GM18867 (cell line): ENCODE results near the gene KRT72.
"Not testable (repeated sequence)": the region's sequence is repeated elsewhere in the genome, so short reads cannot be mapped to it uniquely, and the experiment has no call there.

ENCODE experiments used
- ATAC-seq: cut with Tn5 transposase; IDR thresholded peaks from one replicate; pipeline ENCODE4 v1.9.1; 2021; ENCODE audit warnings: mild to moderate bottlenecking, moderate library complexity; ENCODE audit not compliant: unreplicated experiment

The KRT72 gene

DNA sequence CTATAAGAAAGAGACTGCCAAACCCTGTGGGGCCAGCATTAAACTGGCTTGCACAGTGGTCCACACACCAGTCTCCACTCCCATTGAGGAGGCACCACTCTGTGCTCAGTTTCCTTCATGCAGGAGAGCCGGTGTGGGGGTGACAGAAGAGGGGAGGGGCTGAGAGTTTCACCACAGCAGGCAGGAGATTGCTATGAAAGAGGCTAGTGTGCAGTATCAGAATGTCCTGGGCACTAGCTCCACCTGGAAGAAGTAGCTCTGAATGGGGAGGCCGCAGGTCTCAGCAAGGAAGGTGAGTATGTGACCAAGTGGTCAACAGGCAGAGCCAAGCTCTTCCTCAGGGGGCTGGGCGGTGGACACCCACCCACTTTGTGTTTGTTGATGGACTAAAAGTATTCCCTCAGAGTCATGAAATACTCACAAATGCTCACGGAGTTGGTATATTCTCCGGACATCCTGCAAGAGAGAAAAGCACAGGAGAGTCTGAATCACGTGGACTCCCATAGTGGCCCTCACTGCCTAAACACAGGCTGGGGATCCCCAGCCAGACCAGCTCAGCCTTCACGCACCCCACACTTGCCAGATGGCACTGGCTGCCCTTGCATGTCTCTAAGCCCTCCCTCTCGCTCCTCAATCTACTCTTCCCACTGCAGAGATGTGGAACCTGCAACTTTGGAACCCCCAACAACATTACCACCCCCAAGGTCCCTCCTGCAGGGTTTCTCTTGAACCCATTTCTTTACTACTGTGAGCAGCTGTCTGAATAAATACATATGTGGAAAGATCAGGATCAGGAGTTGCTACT lies 7.8 kb upstream of the KRT72 start:
- ATAC-seq, result no peak

GRCh38 chr12:52608161-52608560 lies 6.9 kb upstream of the KRT72 start:
- no peak for ATAC-seq

- ATAC-seq, result no peak
Measured at GRCh38 chr12:52607314-52607713, 6.1 kb upstream of the KRT72 start.

- no peak for ATAC-seq
Measured at GRCh38 chr12:52606581-52607218, 5.4 kb upstream of the KRT72 start.

DNA sequence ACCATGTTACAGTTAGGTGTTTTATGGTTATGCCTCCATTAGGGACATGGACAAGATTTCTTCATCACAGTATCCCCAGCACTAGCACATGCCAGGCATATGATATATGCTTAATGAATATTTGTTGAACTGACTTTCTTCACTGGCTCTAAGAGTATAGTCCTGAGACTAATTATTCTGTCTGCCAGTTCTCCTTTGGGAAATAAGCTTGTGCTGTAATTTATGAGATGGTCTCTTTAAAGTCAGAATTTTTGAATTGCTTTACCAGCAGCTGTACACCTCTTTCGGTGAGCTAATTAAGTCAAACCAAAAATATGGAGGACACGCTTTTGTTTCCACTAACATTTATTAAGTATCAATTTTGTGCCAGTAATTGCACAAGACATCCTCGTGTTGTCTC lies 4.8 kb upstream of the KRT72 start:
- no peak for ATAC-seq

- no peak for ATAC-seq
Measured at GRCh38 chr12:52605542-52605941, 4.3 kb upstream of the KRT72 start.

DNA sequence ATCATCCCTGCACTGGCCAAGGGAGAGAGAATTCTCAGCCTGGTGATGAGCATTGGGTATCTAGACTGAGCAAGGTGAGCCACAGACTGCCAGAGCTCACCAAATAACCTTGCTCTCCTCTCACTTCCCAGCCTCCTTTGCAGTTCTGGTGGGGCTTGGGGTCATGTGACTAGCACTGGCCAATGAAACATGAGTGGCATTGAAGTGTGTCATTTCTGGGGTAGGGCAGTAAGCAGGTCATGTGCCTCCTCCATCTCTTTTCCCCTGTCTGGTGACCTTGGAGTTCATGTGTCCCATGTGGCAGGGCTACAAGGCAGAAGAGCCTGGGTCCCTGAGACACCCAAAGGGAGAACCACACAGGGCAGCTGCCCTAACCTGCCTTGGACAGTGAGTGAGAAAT lies 3.6 kb upstream of the KRT72 start:
- ATAC-seq, result no peak

- ATAC-seq, result no peak
Measured at GRCh38 chr12:52603314-52603713, 2.1 kb upstream of the KRT72 start.

GRCh38 chr12:52602552-52602951 lies 1.3 kb upstream of the KRT72 start:
- no peak for ATAC-seq

GRCh38 chr12:52601671-52602070 lies 408 bp upstream of the KRT72 start:
- no peak for ATAC-seq

- ATAC-seq, result no peak
Measured at GRCh38 chr12:52600475-52600874, 788 bp downstream of the KRT72 start.

- no peak for ATAC-seq
Measured at GRCh38 chr12:52600071-52600470, 1.2 kb downstream of the KRT72 start.

- no peak for ATAC-seq
Measured at GRCh38 chr12:52598966-52599365, 2.3 kb downstream of the KRT72 start.

- ATAC-seq, result not testable (repeated sequence)
Measured at GRCh38 chr12:52594237-52594636, 7.0 kb downstream of the KRT72 start.

DNA sequence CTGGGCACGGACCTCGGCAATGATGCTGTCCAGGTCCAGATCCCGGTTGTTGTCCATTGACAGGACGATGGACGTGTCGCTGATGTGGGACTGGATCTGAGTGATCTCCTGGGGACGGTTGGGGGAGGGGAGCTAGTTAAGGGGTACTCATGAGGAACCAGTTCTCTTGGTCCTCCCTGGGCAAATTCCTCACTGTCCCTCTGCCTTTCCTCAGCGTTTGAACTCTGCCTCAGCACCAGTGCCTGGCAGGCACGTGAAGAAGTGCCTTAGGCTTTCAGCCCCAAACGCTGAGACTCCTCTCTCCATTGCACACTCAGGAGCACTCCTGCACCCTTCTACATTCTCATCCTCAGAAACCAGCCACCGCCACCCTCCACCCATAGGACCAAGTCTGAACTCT lies 9.7 kb downstream of the KRT72 start:
- no peak for ATAC-seq

GRCh38 chr12:52590021-52590420 lies 11.2 kb downstream of the KRT72 start:
- ATAC-seq, result no peak

DNA sequence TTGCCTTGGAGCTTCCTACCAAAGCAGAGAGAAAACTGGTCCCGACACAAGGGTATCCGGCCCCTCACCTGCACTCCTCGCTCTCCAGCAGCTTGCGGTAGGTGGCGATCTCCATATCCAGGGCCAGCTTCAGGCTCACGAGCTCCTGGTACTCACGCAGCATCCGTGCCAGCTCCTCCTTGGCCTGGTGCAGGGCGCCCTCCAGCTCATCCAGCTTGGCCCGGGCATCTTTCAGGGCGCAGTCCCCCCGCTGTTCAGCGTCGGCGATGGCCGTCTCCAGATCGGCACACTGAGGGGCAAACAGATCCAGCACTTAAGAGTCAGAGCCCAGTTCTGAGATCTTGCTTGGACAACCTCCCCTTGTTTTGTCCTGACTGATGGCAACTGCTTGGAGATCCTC lies 13.7 kb downstream of the KRT72 start:
- ATAC-seq, result no peak

- no peak for ATAC-seq
Measured at GRCh38 chr12:52585946-52586345, 15.3 kb downstream of the KRT72 start.

DNA sequence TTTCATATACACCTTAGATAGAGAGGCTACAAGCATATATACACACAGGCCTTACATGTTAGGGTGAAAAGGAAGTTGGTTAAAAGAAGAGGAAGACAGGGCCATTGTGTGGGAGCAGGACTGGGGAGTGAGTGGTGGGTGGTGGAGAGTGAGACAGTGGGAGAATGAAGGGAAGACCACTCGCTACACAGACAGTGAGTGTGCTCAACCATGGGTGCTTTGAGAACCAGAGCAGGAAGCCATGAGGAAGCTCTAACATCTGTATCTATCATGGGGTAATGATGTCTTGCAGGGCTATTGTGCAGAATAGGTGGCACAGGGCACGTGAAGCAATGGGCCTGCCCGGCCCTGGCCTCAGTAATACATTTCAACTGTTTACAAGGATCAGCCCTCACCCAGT lies 16.2 kb downstream of the KRT72 start:
- ATAC-seq, result no peak

DNA sequence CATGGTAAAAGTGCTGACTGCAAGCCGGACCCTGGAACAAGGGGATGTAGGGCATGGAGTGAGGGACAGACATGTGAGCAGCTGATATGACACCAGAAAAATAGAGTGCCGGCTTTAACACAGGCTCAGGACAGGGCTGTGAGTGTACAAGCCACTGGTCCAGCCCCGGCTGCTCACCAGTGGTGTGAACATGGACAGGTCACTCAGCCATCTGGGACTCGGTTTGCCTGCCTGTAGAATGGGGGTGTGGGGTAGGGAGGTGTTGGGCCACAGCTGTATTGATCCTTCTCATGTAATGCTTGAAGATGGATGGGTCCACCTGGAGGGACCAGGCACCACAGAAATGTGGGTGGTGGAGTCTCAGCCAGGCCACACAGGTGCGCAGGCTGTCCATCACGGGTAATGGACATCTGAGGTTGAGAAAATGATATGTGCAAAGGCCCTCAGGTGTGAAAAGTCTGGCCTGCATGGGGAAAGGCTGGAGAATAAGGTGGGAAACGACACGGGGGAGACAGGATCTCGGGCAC lies 17.0 kb downstream of the KRT72 start:
- no peak for ATAC-seq

DNA sequence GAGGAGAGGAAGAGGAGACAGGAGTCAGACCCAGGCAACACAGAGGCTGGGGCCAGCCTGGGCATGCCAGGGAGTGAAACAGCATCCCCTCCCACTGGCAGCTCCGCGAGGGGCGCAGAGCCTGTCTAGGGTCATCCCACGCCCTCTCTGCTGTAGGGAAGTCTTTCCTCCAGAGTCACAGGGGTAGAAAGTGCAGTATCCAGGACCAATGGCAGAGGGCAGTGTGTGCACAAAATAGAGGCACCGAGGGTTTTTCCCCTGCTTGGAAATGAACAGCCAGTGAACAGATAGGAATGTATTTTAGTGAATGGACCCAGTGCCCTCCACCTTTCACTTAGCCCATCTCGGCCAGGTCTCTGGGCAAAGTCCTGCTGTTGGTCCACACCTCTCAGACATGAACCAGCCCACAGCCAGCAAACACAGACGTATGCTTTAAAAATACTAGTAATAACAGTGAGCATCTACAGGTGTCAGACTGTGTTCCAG lies 18.2 kb downstream of the KRT72 start:
- ATAC-seq, result no peak

DNA sequence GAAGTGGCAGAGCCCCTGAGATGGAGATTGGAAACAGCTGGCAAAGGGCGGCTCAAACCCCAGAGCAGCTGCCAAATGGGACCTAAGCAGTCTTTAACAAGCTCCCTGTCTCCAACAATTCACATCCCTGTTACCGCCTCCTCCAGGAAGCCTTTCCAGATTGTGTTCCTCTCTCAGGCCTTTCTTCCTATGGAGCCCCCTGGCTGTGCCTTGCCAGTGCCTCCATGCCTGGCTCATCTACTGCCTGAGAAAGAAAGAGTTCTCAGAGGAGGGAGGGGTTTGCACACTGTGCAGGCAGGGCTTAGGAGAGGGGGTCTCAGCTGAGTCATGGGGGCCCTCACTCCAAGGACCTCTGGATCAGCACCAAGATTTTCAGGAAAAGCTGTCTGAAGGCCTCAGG lies 18.8 kb downstream of the KRT72 start:
- ATAC-seq, result no peak
